Spleen (tissue), 7 donors: ENCODE measurements around the gene AKT1S1.

Source experiments
- CTCF ChIP-seq, 11 experiments: fragments of 200-600 bp in 7 of 11; fragments of 450-650 bp in 4 of 11; sonication (generic) in 4 of 11; IDR thresholded peaks in 8 of 11; conservative IDR thresholded peaks in 3 of 11; 1 replicate in 7 of 11; 2 replicates in 4 of 11; pipeline versions ENCODE4 v1.4.0 to v1.8.0; 2016 to 2021; ENCODE audit warnings: antibody characterized with exemption in 11 of 11, inconsistent platforms in 4 of 11, mild to moderate bottlenecking in 1 of 11
- POLR2A ChIP-seq, 3 donors: fragments of 450-650 bp; IDR thresholded peaks; one replicate each; pipeline ENCODE4 v1.5.1; 2017; ENCODE audit warnings: antibody characterized with exemption in 3 of 3, mild to moderate bottlenecking in 1 of 3
- donor health status: DM: no; HTN: no; CAD: no; lungs with moderate emphysema.
- donor health status: DM: no; HTN: no; CAD: no.
- donor health status: DM: no; HTN: no; CAD: no.

- TF ChIP-seq CTCF (IDR thresholded peaks at IDR 0.05 in 8 of 11, conservative IDR thresholded peaks at IDR 0.05 in 3 of 11) (no peak), POLR2A (IDR thresholded peaks at IDR 0.05) (no peak)
Observed at GRCh38 chr19:49854378-49855263, 22.5 kb downstream of the AKT1S1 start.
